T-helper 2 cell treated with Interferon-gamma antibody and Interleukin-4, amounts not matched to agents 5 μg/mL and 100 μg/mL, for 36 hours (primary cell): ENCODE results near the gene SMARCC1.

Experiments
- DNase-seq: peaks from one replicate; pipeline ENCODE4 v3.0.0; 2021; ENCODE audit warnings: low spot score
- H3K27ac Mint-ChIP-seq: one replicate; pipeline ENCODE4 v1.8.0; 2021; ENCODE audit warnings: mild to moderate bottlenecking, mixed read lengths
- H3K27me3 Mint-ChIP-seq: one replicate; pipeline ENCODE4 v1.8.0; 2021; ENCODE audit warnings: low read depth, mixed read lengths
- H3K36me3 Mint-ChIP-seq: one replicate; pipeline ENCODE4 v1.8.0; 2021; ENCODE audit warnings: low read depth, mixed read lengths
- H3K4me1 Mint-ChIP-seq: one replicate; pipeline ENCODE4 v1.8.0; 2021; ENCODE audit warnings: low read depth, mixed read lengths
- H3K4me3 Mint-ChIP-seq: one replicate; pipeline ENCODE4 v1.8.0; 2022; ENCODE audit warnings: mild to moderate bottlenecking, moderate library complexity, mixed read lengths
- H3K9me3 Mint-ChIP-seq: one replicate; pipeline ENCODE4 v1.8.0; 2021; ENCODE audit warnings: mixed read lengths

The SMARCC1 gene

DNA sequence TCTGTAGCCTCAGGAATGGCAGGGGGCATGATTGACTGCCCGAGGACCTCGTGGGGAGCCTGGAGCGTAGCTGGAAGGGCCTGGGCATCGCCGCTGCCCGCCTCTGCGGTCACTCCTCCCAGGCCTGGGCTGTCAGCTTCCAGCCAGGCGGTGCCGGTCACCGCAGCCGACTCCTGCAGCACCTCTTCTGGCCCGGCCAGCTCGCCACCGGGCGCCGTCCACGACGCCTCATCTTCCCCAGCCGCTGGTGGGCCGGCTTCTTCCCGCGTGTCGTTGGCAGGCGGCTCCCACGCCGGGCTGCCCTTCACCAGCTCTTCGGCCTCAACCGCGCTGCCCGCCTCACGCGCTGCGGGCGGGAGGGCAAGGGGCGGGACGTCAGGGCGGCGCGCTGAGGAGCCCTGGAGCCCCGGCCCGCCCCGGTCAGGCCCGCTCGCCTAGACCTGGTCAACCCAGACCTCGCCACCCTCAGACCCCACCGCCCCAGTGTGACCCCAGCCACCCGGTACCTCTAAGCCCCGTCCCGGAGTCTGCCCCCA is 204.0 kb downstream of the SMARCC1 start:
- Mint-ChIP-seq H3K27me3 (peaks cover 36% of the 10 kb centered on the region), H3K27ac (no peak overlapping the region), H3K4me1 (peaks cover 2% of the 10 kb centered on the region), H3K36me3 (no peaks in the 10 kb centered on the region), H3K9me3 (no peaks in the 10 kb centered on the region), H3K4me3 (peak overlapping the region; percentile 54)
- DNase-seq, result peak; percentile 8

DNA sequence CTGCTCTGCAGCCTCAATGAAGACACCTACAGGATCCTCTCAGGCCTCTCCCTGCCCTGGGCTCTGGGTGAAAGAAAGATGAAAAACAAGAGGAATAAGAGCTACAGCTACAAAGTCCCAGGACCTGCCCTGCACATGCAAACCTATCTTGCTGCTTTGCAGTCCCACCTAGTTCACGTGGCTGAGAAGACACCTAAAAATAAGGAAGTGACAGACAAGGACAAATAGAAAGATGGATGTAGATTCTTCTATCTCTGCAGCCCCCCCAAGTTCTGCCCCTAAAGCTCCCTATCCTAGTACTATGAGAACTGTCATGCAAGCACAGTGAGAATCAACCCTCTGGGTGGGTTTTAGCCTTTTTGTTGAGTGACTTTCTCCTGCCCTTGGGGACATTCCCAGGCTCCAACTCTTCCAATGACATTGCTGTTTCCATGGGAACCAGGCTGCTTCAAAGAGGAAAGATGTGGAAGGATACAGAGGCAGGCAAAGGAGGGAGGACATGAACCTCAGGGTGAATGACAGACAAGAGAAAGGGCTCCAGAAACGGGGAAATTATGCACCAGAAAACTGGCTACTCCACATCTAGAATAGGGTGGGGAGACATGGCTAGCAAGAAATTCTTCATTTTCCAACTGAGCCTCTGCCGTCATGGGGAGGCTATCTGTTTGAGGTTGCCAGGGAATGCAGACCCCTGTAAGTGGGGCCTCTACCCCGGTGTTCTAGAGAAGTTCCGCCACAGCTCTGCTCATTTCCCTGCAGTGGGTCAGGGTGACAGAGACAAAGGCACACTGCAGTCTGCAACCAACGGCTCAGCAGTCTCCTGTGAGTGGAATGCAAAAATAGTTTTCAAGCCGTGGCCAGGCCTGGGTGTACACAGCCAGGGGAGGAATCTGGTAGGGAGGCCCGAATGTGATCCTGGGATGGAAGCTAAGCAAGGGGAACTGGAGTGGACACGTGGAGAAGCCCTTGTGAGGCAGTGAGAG is 208.2 kb downstream of the SMARCC1 start:
- H3K27ac Mint-ChIP-seq, result no peak overlapping the region
- peaks cover 2% of the 10 kb centered on the region for H3K4me1 Mint-ChIP-seq
- H3K27me3 Mint-ChIP-seq, result peaks cover 28% of the 10 kb centered on the region
- H3K9me3 Mint-ChIP-seq, result no peaks in the 10 kb centered on the region
- H3K4me3 Mint-ChIP-seq, result no peak overlapping the region
- no peak for DNase-seq
- H3K36me3 Mint-ChIP-seq, result no peaks in the 10 kb centered on the region

DNA sequence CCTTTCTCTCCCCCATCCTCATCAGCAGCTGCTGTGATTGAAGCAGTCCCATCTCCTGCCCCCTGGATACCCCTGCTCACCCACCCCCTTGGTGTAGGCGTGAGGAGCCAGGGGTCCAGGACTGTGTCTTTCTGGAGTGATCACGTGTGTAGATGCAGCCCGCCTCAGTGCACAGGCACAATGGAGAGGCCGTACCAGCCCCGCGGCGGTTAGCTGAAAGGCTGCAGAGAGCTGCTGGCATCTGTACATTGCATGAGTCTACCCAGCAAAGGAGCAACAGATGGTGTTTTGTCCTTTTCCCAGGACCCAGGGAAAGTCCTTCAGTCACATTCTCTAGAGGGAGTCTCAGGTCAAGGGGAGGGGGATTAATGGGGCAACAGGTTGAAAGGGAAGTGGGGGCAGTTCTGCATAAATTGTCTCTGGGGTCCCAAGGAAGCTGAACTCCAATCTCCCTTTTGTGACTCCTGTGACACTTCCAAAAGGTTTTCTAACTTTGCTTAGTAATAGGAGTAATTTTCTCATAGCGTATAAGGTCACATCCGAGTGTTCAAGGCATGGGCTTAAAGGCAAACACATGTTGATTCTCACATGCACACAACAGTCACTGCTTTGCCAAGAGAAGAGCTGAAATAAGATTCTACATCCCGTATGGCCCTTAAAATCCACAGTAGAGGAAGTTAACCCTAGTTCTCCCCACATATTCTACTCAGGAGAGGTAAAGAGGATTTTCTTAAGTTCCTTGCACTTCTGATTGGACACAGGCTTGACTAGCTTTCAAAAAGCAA is 210.1 kb downstream of the SMARCC1 start:
- H3K4me3 Mint-ChIP-seq, result no peak overlapping the region

DNA sequence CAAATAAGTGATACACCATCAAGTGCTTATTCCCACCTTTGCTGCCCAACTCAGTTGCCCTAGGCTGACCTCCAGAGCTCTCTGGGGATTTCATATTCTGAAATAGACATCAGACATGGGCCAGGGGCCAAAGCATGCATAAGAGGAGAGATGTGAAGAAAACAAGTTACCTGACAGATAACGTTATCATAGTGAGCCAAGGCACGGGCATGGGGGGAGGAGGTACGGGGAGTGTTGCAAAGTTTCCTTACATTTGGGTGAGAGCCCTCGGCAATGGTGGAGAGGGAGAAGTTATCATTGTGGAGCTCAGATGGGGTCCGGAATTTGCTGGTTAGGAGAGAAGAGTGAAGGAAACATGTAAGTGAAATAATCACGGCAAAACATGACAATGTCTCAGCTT is 212.8 kb downstream of the SMARCC1 start:
- Mint-ChIP-seq H3K4me3 (no peak overlapping the region), H3K36me3 (no peaks in the 10 kb centered on the region), H3K27ac (no peak overlapping the region), H3K27me3 (peaks cover 24% of the 10 kb centered on the region), H3K9me3 (no peaks in the 10 kb centered on the region), H3K4me1 (no peaks in the 10 kb centered on the region)
- DNase-seq, result no peak

More for the DNA sequence above, 210.1 kb downstream of the SMARCC1 start:
- Mint-ChIP-seq H3K27ac (no peak overlapping the region), H3K9me3 (no peaks in the 10 kb centered on the region), H3K27me3 (peaks cover 27% of the 10 kb centered on the region), H3K4me1 (no peaks in the 10 kb centered on the region), H3K36me3 (no peaks in the 10 kb centered on the region)
- DNase-seq, result no peak

DNA sequence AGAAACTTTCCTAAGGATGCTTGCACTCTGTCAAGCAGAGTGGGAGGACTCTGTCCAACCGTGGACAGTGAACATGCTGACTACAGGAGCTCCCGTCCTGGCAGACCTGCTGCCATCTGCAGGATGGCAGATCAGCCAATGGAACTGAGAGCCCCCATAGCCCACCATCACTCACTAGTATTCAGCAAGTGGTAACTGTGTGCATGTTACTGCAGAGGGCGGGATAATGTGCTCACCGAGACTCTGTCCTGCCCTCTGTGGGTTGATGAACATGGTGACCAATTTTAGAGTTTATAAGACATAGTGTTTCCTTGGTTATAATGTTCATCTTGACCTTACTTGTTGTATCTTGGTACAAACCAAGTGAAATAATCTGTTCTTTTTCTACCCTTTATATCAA is 214.5 kb downstream of the SMARCC1 start:
- Mint-ChIP-seq H3K4me1 (no peaks in the 10 kb centered on the region), H3K4me3 (no peak overlapping the region), H3K9me3 (no peaks in the 10 kb centered on the region), H3K27ac (no peak overlapping the region), H3K36me3 (no peaks in the 10 kb centered on the region), H3K27me3 (peaks cover 15% of the 10 kb centered on the region)
- no peak for DNase-seq

DNA sequence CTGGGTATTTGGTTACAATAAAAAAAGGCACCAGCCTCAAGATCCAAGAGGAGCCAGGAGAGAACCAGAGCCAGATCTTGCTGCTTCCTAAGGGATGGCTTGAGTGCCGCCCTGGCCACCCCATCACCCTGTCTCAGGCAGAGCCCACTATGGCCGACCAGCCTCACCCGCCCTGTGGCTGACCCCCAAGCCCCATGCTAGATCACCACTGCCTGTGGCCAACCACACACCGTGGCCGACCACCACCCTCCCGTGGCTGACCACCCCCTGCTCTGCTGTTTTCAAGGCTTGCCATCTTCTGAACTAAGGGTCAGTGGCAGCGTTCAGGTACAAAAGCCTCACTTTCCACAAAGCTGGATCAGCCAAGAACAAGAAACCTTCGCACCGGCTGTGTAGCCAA is 215.0 kb downstream of the SMARCC1 start:
- no peak overlapping the region for H3K27ac Mint-ChIP-seq
- peaks cover 10% of the 10 kb centered on the region for H3K27me3 Mint-ChIP-seq
- no peaks in the 10 kb centered on the region for H3K4me1 Mint-ChIP-seq
- H3K9me3 Mint-ChIP-seq, result no peaks in the 10 kb centered on the region
- no peak overlapping the region for H3K4me3 Mint-ChIP-seq
- DNase-seq, result no peak
- no peaks in the 10 kb centered on the region for H3K36me3 Mint-ChIP-seq

DNA sequence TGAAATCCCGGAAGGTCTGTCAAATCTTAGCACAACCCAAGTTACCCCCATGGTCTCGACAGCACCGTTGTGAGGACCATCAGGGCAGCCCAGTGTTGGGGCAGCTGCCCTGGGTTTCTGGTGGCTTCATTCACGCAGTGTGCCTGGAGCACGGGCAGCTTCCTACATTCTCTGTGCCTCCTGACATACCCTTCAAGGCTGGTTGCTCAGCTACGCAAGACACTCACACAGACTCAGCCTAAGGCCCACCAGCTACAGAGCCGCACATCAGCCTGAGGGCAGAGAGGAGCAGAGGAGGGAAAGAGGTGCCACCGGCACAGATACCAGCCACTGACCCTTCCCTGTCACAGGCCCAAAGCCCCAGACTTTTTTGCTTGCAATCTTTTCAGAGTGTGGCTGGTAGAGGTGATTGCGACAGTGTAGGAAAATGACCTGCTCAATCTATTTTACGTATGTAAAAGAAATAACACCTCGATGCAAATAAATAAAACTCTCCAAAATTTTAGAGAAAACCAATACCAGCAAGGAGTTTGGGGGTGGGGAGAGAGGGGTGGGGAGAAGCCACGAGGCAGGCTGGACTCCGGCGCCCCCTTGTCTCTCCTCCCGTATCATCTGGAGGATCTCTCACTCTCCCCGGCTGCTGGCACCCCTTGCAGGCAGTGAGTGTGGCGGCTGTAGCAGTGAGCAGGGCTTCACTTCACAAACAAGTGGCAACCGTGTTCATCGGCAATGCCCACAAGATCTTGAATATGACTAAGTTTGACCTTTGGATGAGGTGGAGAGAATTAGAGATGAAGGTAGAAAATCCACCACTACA is 215.8 kb downstream of the SMARCC1 start:
- Mint-ChIP-seq H3K9me3 (no peaks in the 10 kb centered on the region), H3K36me3 (no peaks in the 10 kb centered on the region), H3K27ac (no peak overlapping the region), H3K4me3 (no peak overlapping the region), H3K4me1 (no peaks in the 10 kb centered on the region), H3K27me3 (peaks cover 5% of the 10 kb centered on the region)
- DNase-seq, result no peak

DNA sequence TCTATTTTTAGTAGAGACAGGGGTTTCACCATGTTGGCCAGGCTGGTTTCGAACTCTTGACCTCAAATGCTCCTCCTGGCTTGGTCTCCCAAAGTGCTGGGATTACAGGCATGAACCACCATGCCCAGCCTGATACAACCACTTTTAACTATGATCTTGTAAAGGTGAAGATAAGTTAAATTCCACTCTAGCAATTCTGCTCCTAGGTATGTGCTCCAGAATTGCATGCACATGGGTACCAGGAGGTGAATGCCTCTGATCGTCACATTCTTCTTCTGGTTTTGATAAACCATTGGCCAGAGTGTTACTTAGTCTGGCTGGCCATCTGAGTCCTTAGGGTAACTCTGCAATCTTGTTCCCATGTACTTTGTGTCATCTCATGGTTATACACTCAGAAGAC is 225.3 kb downstream of the SMARCC1 start:
- Mint-ChIP-seq H3K27me3 (peaks cover 5% of the 10 kb centered on the region), H3K27ac (no peak overlapping the region), H3K4me3 (no peak overlapping the region), H3K36me3 (no peaks in the 10 kb centered on the region), H3K4me1 (no peaks in the 10 kb centered on the region), H3K9me3 (no peaks in the 10 kb centered on the region)
- no peak for DNase-seq

DNA sequence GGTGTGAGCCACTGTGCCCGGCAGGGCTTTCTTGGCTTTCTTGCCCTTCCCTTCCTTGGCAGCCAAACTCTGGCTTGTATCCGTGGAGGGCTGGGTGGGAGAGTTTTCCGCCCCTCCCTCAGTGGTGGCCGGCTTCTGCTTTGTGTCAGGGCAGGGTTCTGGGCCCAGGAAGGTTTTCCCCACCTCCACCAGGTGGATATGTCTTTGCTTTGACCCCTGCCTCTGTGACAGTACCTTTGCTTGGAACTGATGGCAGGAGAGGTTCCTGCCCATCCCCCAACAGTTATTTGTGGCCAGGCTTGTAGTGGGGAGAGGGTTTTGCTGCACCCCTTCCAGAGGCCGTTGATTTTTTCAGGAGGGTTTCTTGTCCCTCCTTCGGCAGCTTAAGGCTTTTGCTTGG is 227.4 kb downstream of the SMARCC1 start:
- peaks cover 17% of the 10 kb centered on the region for H3K27me3 Mint-ChIP-seq
- no peaks in the 10 kb centered on the region for H3K9me3 Mint-ChIP-seq
- no peak overlapping the region for H3K4me3 Mint-ChIP-seq
- H3K4me1 Mint-ChIP-seq, result no peaks in the 10 kb centered on the region
- no peak for DNase-seq
- H3K36me3 Mint-ChIP-seq, result no peaks in the 10 kb centered on the region
- no peak overlapping the region for H3K27ac Mint-ChIP-seq

DNA sequence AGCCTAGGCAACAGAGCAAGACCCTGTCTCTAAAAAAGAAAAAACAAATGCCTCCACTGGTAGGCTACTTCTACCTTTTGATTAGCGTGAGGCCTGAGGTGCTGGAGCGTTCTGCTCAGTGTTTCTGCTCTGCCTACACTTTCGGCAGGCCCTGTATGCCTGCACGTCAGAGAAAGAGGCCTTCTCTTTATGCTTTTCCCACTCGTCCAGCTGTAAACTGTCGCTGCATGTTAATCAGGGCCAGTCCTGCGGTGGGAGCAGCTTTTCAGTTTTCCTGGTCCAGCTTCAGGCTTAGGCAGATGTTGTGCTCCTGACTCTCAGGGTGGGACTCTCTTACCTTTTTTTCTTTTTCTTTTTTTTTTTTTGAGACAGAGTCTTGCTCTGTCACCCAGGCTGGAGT is 228.3 kb downstream of the SMARCC1 start:
- Mint-ChIP-seq H3K4me1 (no peaks in the 10 kb centered on the region), H3K4me3 (no peak overlapping the region), H3K27me3 (peaks cover 17% of the 10 kb centered on the region), H3K9me3 (no peaks in the 10 kb centered on the region), H3K27ac (no peak overlapping the region), H3K36me3 (no peaks in the 10 kb centered on the region)
- no peak for DNase-seq

DNA sequence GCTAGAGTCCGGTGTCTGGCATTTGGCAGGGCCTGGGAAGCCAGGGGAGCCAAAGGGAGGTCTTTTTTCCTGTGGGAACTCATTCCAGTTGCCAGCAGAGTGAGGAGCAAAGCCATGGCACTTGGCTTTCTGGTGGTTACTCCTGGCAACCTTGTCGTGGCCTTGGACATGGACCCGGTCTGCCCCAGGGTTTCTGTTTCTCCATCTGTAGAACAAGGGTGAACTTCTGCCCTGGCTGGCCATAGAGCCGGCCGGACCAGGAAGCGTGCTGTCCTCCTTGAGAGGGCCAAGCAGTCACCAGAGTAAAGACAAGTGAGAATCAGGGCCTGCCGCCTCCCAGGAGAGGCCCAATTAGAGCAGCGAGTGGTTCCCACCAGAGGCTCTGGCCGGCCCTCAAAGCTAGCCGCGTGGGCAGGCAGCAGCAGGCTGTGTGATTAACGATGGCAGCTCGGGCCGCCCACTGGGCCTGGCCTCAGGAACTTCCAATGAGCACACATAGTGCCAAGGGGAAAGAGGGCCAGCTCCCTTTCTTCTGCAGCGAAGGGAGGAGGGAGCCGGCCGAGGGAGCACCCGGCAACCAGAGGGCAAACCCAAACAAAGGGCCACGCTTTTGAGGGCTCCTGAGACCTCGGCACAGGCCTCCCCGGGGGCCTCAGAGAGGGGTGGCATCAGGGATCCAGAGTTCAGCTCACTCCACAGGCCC is 239.1 kb downstream of the SMARCC1 start:
- H3K9me3 Mint-ChIP-seq, result no peaks in the 10 kb centered on the region
- DNase-seq, result no peak
- no peaks in the 10 kb centered on the region for H3K36me3 Mint-ChIP-seq
- H3K27me3 Mint-ChIP-seq, result peaks cover 1% of the 10 kb centered on the region
- H3K27ac Mint-ChIP-seq, result no peak overlapping the region
- H3K4me3 Mint-ChIP-seq, result no peak overlapping the region
- H3K4me1 Mint-ChIP-seq, result no peaks in the 10 kb centered on the region

DNA sequence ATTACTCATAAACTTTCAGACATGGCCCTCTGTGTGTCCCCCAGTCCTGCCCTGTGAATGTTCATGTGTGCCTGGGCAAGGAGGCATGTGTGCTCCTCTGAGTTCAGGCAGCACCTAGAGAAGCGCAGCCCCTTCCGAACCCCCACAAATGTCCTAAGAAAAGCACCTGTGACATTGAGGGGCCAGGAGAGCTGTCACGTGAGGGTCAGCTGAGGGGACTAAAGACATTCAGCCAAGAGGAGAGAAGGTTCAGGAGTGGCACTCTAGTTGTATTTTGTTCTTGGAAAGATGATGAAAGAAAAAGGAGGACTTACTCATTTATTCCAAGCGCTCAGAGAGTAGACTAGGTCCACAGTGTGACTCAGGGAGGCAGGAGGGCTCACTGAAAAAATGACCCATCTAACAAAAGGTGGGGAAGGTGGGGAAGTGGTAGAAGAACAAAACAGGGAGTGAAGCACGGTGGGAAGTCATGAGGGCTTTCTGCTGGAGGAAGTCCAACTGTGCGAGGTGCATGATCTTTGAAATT is 240.0 kb downstream of the SMARCC1 start:
- DNase-seq, result no peak
- no peak overlapping the region for H3K4me3 Mint-ChIP-seq
- no peaks in the 10 kb centered on the region for H3K27me3 Mint-ChIP-seq
- no peaks in the 10 kb centered on the region for H3K4me1 Mint-ChIP-seq
- no peaks in the 10 kb centered on the region for H3K9me3 Mint-ChIP-seq
- H3K36me3 Mint-ChIP-seq, result no peaks in the 10 kb centered on the region
- no peak overlapping the region for H3K27ac Mint-ChIP-seq

DNA sequence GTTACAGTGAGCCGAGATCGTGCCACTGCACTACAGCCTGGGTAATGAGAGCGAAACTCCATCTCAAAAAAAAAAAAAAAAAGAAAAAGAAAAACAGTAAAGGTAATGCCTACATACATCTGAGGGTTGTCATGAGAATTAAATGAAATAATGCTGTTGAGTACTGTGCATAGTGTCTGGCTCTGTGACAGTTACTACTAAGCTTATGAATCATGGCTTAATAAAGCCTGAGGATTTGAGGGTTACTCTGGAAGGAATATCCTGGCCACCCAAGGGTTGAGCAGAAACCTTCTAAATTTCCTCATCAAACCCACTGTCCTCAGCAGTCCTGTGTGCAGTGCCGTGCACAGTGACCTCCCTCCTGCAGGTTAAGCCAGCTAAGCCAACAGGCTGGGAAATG is 241.4 kb downstream of the SMARCC1 start:
- H3K4me3 Mint-ChIP-seq, result no peak overlapping the region
- no peak overlapping the region for H3K27ac Mint-ChIP-seq
- H3K36me3 Mint-ChIP-seq, result no peaks in the 10 kb centered on the region
- H3K4me1 Mint-ChIP-seq, result no peaks in the 10 kb centered on the region
- H3K27me3 Mint-ChIP-seq, result no peaks in the 10 kb centered on the region
- no peak for DNase-seq
- no peaks in the 10 kb centered on the region for H3K9me3 Mint-ChIP-seq
